ENCODE data around the gene PPARA. TPM values are rescaled to one million over a fixed set of nuclear protein-coding genes. Genes with fewer than 3 reads are reported as not detected.

The PPARA gene
- polyA plus RNA-seq, 3 donors = 3.7 to 6.3 (median 4.9) TPM

DNA sequence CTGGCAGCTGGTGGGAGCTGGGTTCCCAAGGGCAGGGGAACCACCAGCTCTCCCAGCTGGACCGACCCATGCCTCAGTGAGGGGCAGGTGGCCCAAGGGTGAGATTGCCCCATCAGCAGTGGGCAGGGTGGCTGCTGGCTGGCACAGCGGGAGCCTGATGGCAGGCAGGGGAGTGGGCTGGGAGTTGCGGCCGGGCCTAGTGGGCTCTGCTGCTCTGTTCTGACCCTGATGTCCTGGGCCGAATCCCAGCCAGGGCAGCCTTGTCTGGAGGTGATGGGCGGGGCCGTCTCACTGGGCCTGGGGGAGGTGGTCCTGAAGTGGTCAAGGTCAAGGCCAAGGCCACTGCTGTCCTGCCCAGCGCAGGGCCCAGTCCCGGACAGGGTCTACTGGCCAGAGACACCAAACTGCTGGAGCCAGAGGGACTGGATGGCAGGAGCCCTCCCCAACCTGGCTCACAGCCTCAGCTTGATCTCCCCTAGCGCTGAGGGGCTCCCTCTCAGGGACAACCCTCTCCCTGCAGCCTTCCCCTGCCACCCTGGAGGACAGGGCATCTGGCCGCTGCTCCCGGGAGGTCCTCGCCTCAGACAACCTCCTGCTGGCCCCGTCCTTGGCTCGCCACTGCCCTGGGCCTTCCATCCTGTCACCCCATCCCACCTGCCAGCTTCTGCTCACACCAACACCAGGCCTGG is 26.5 kb upstream of the PPARA start:
- Mint-ChIP-seq H3K4me1 (peaks cover 4% of the 10 kb centered on the region), H3K36me3 (no peaks in the 10 kb centered on the region), H3K9me3 (no peaks in the 10 kb centered on the region), H3K27ac (no peak overlapping the region), H3K4me3 (no peak overlapping the region), H3K27me3 (ENCODE audit: low read depth in 3 of 3) (peaks cover 4 to 11% (median 11%) of the 10 kb centered on the region in 3 donors)
- DNase-seq = no peak
- Histone ChIP-seq H3K9ac (ENCODE audit: insufficient read depth, low read length, poor library complexity, severe bottlenecking) (no peak overlapping the region), H3K79me2 (ENCODE audit: insufficient read depth, low read length) (no peaks in the 10 kb centered on the region), H3K36me3 (replicated peaks in 1 of 2; ENCODE audit: control insufficient read depth in 1 of 2, insufficient read depth in 2 of 2, low read length in 2 of 2) (no peaks in the 10 kb centered on the region), H3K4me2 (replicated peaks; ENCODE audit: extremely low read depth, low read length, poor library complexity, severe bottlenecking) (no peak overlapping the region), H3K4me3 (replicated peaks in 1 of 3; ENCODE audit: low read depth in 2 of 3, low read length in 3 of 3) (no peak overlapping the region), H3K27me3 (ENCODE audit: control insufficient read depth in 2 of 2, insufficient read depth in 2 of 2, low read length in 2 of 2) (no peaks in the 10 kb centered on the region), H4K20me1 (ENCODE audit: insufficient read depth, low read length) (no peaks in the 10 kb centered on the region), H2AFZ (ENCODE audit: insufficient read depth, low read depth, low read length, poor library complexity, severe bottlenecking) (no peak overlapping the region), H3K27ac (ENCODE audit: low read depth in 1 of 2, low read length in 2 of 2) (no peak overlapping the region), H3K9me3 (replicated peaks in 1 of 2; ENCODE audit: control insufficient read depth in 1 of 2, insufficient read depth in 1 of 2, low read length in 2 of 2) (no peaks in the 10 kb centered on the region), H3K4me1 (ENCODE audit: control insufficient read depth in 1 of 2, insufficient read depth in 2 of 2, low read length in 2 of 2) (peaks cover 10 to 23% of the 10 kb centered on the region in 2 donors)
- WGBS (ENCODE audit: insufficient coverage) = 98% methylated on average over 12 of the region's 15 CpGs
- no peak for TF ChIP-seq CTCF (IDR thresholded peaks at IDR 0.05)
- intact Hi-C loops (cut with micrococcal nuclease) = loop anchor here (5.0 to 10.0 kb wide), 4 partner anchors 168 to 421 kb away; no protein-coding TSS in a partner anchor

- TF ChIP-seq CTCF (IDR thresholded peaks at IDR 0.05) = no peak
- Mint-ChIP-seq H3K4me1 (peaks cover 11% of the 10 kb centered on the region), H3K27ac (no peak overlapping the region), H3K4me3 (no peak overlapping the region), H3K36me3 (no peaks in the 10 kb centered on the region), H3K27me3 (ENCODE audit: low read depth in 3 of 3) (peaks cover 3 to 11% (median 11%) of the 10 kb centered on the region in 3 donors), H3K9me3 (no peaks in the 10 kb centered on the region)
- Histone ChIP-seq H4K20me1 (ENCODE audit: insufficient read depth, low read length) (no peaks in the 10 kb centered on the region), H3K27ac (ENCODE audit: low read depth in 1 of 2, low read length in 2 of 2) (no peak overlapping the region), H3K36me3 (replicated peaks in 1 of 2; ENCODE audit: control insufficient read depth in 1 of 2, insufficient read depth in 2 of 2, low read length in 2 of 2) (no peaks in the 10 kb centered on the region), H2AFZ (ENCODE audit: insufficient read depth, low read depth, low read length, poor library complexity, severe bottlenecking) (no peak overlapping the region), H3K4me3 (replicated peaks in 1 of 3; ENCODE audit: low read depth in 2 of 3, low read length in 3 of 3) (no peak overlapping the region), H3K4me1 (ENCODE audit: control insufficient read depth in 1 of 2, insufficient read depth in 2 of 2, low read length in 2 of 2) (peaks cover 17 to 23% of the 10 kb centered on the region in 2 donors), H3K27me3 (ENCODE audit: control insufficient read depth in 2 of 2, insufficient read depth in 2 of 2, low read length in 2 of 2) (no peaks in the 10 kb centered on the region), H3K9ac (ENCODE audit: insufficient read depth, low read length, poor library complexity, severe bottlenecking) (no peak overlapping the region), H3K4me2 (replicated peaks; ENCODE audit: extremely low read depth, low read length, poor library complexity, severe bottlenecking) (no peak overlapping the region), H3K9me3 (replicated peaks in 1 of 2; ENCODE audit: control insufficient read depth in 1 of 2, insufficient read depth in 1 of 2, low read length in 2 of 2) (no peaks in the 10 kb centered on the region), H3K79me2 (ENCODE audit: insufficient read depth, low read length) (no peaks in the 10 kb centered on the region)
- intact Hi-C loops (cut with micrococcal nuclease) = loop anchor here (5.0 to 10.0 kb wide), 4 partner anchors 168 to 420 kb away; no protein-coding TSS in a partner anchor
- DNase-seq = no peak
- no CpG with 5 or more reads among the region's 12 CpGs for WGBS (ENCODE audit: insufficient coverage)
Measured at GRCh38 chr22:46124383-46125144, 25.8 kb upstream of the PPARA start.
